ACC112 (cell line): ENCODE measurements around the gene RS1.

ENCODE experiments used
- H2AFZ ChIP-seq: fragments of 200-600 bp; sonication (generic); one replicate; pipeline ENCODE4 v1.6.0; 2017; ENCODE audit warnings: antibody characterized with exemption, low read length; ENCODE audit not compliant: unreplicated experiment
- H3K27ac ChIP-seq: fragments of 200-600 bp; sonication (generic); 2 replicates; pipeline ENCODE4 v1.5.1; 2014; ENCODE audit warnings: low read depth, mild to moderate bottlenecking, antibody characterized with exemption, low read length, moderate library complexity
- H3K27me3 ChIP-seq: fragments of 200-600 bp; sonication (generic); 2 replicates; pipeline ENCODE4 v1.6.1; 2014; ENCODE audit warnings: mild to moderate bottlenecking, antibody characterized with exemption, low read length, moderate library complexity, mixed read lengths; ENCODE audit not compliant: insufficient read depth
- H3K36me3 ChIP-seq: fragments of 200-600 bp; sonication (generic); 2 replicates; pipeline ENCODE4 v1.6.1; 2016; ENCODE audit warnings: mild to moderate bottlenecking, antibody characterized with exemption, low read length, moderate library complexity, mixed read lengths; ENCODE audit not compliant: insufficient read depth
- H3K4me1 ChIP-seq: fragments of 200-600 bp; sonication (generic); one replicate; pipeline ENCODE4 v1.6.1; 2016; ENCODE audit warnings: low read length, mixed read lengths; ENCODE audit not compliant: insufficient read depth, unreplicated experiment, control insufficient read depth
- H3K4me3 ChIP-seq: fragments of 200-600 bp; sonication (generic); 2 replicates; pipeline ENCODE4 v1.5.1; 2014; ENCODE audit warnings: mild to moderate bottlenecking, low read depth, low read length
- H3K79me2 ChIP-seq: fragments of 200-600 bp; sonication (generic); one replicate; pipeline ENCODE4 v1.6.0; 2016; ENCODE audit warnings: low read length; ENCODE audit not compliant: control insufficient read depth, unreplicated experiment, insufficient read depth

Gene RS1

GRCh38 chrX:18607966-18608365 lies 63.9 kb downstream of the RS1 start:
- H2AFZ ChIP-seq = no peak overlapping the region
- no peak overlapping the region for H3K27ac ChIP-seq
- no peak overlapping the region for H3K4me3 ChIP-seq
- H3K4me1 ChIP-seq = peaks cover 4% of the 10 kb centered on the region
- no peaks in the 10 kb centered on the region for H3K27me3 ChIP-seq
- H3K36me3 ChIP-seq = no peaks in the 10 kb centered on the region
- no peaks in the 10 kb centered on the region for H3K79me2 ChIP-seq

DNA sequence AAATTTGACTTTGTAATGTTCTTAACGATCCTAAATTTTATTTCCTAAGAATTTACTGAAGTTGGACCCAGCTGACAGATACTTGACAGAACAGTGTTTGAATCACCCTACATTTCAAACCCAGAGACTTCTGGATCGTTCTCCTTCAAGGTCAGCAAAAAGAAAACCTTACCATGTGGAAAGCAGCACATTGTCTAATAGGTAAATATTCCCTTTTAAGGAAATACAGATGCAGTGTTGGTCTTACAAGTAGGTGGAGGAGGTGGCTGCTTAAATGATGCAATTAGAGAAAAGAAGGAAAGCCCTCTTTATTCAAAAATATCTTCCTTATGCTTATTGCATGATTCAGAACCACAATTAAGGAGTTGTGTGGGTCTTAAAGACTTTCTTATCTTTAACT lies 73.5 kb downstream of the RS1 start:
- Histone ChIP-seq H3K27me3 (no peaks in the 10 kb centered on the region), H3K4me3 (no peak overlapping the region), H2AFZ (no peak overlapping the region), H3K36me3 (no peaks in the 10 kb centered on the region), H3K79me2 (no peaks in the 10 kb centered on the region), H3K27ac (no peak overlapping the region), H3K4me1 (no peaks in the 10 kb centered on the region)

DNA sequence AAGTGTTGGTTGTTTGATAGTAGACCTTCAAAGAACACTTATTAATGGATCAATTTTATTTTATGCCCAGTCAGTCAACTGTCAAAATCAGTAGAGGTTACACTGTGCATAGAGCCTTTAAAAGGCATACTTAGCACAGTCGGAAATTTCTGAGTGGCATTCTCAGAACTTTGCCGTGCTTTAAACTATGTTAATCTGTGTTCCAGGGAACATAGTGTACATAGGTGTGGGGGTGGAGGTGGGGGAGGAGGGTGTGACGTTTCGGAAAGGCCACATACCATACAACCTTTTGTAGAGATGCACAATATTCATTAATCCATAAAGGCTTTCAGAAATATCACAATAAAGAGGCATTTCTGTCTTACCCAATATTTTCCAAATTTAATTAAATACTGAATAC lies 75.8 kb downstream of the RS1 start:
- no peaks in the 10 kb centered on the region for H3K36me3 ChIP-seq
- H3K4me1 ChIP-seq = no peaks in the 10 kb centered on the region
- H3K79me2 ChIP-seq = no peaks in the 10 kb centered on the region
- no peak overlapping the region for H2AFZ ChIP-seq
- H3K27me3 ChIP-seq = no peaks in the 10 kb centered on the region
- no peak overlapping the region for H3K27ac ChIP-seq
- H3K4me3 ChIP-seq = no peak overlapping the region

GRCh38 chrX:18594079-18594478 lies 77.8 kb downstream of the RS1 start:
- H3K79me2 ChIP-seq = no peaks in the 10 kb centered on the region
- no peak overlapping the region for H3K4me3 ChIP-seq
- H3K4me1 ChIP-seq = no peaks in the 10 kb centered on the region
- H3K36me3 ChIP-seq = no peaks in the 10 kb centered on the region
- H3K27me3 ChIP-seq = no peaks in the 10 kb centered on the region
- no peak overlapping the region for H2AFZ ChIP-seq
- no peak overlapping the region for H3K27ac ChIP-seq

- no peaks in the 10 kb centered on the region for H3K79me2 ChIP-seq
These were observed 80.1 kb downstream of the RS1 start for GRCh38 chrX:18591834-18592233.

More at GRCh38 chrX:18591834-18592233, 80.1 kb downstream of the RS1 start:
- Histone ChIP-seq H3K27ac (no peak overlapping the region), H2AFZ (no peak overlapping the region), H3K36me3 (no peaks in the 10 kb centered on the region), H3K27me3 (no peaks in the 10 kb centered on the region), H3K4me3 (no peak overlapping the region), H3K4me1 (no peaks in the 10 kb centered on the region)
